Activated CD4-positive, alpha-beta T cell treated with anti-CD3 and anti-CD28 coated beads for 24 hours (primary cell): Measurements from ENCODE around the gene USP5.

Experiments used
- DNase-seq, 2 donors: peaks; one replicate each; pipeline ENCODE4 v3.0.0-alpha.2; 2020; ENCODE audit warnings: low read depth in 2 of 2

USP5 gene

GRCh38 chr12:6851921-6852650, at the start of gene USP5:
Gene USP5 (plus strand): TSS chr12:6852150. CDS start chr12:6852180, 30 bp downstream.
- peak; percentile 93 to 95 for DNase-seq

GRCh38 chr12:6807170-6807569, 44.8 kb upstream of the USP5 start:
- DNase-seq: no peak

- no peak for DNase-seq
These were observed 42.9 kb upstream of the USP5 start for GRCh38 chr12:6809056-6809455.

GRCh38 chr12:6810758-6811157, 41.2 kb upstream of the USP5 start:
- DNase-seq: no peak

- no peak for DNase-seq
These were observed 38.6 kb upstream of the USP5 start for GRCh38 chr12:6813363-6813762.

GRCh38 chr12:6816598-6816997, 35.4 kb upstream of the USP5 start:
- DNase-seq: no peak

GRCh38 chr12:6817098-6817497, 34.9 kb upstream of the USP5 start:
- DNase-seq: no peak

- DNase-seq: no peak
These were observed 34.2 kb upstream of the USP5 start for GRCh38 chr12:6817662-6818157.

GRCh38 chr12:6818222-6818621, 33.7 kb upstream of the USP5 start:
- no peak for DNase-seq

GRCh38 chr12:6818645-6819044, 33.3 kb upstream of the USP5 start:
- DNase-seq: no peak

GRCh38 chr12:6819106-6820030, 32.6 kb upstream of the USP5 start:
- DNase-seq: no peak

- DNase-seq: no peak
These were observed 31.8 kb upstream of the USP5 start for GRCh38 chr12:6820166-6820565.

GRCh38 chr12:6821591-6822425, 30.1 kb upstream of the USP5 start, which contains the start of gene GPR162:
Gene GPR162 (plus strand): TSS chr12:6821821. CDS start chr12:6823899, 2,078 bp downstream.
- DNase-seq: no peak

- DNase-seq: no peak
These were observed 29.4 kb upstream of the USP5 start for GRCh38 chr12:6822426-6823135.

- no peak for DNase-seq
These were observed 28.5 kb upstream of the USP5 start for GRCh38 chr12:6823182-6824084.

GRCh38 chr12:6824085-6824775, 27.7 kb upstream of the USP5 start:
- no peak for DNase-seq

GRCh38 chr12:6824901-6825381, 27.0 kb upstream of the USP5 start:
- DNase-seq: no peak

- peak; percentile 83 to 84 for DNase-seq
These were observed 26.4 kb upstream of the USP5 start for GRCh38 chr12:6825398-6826124.
